ENCODE measurements around the gene TCF19.
"Not testable (repeated sequence)": the region's sequence is repeated elsewhere in the genome, so short reads cannot be mapped to it uniquely, and the experiment has no call there.

The TCF19 gene

GRCh38 chr6:31199105-31199452 is 40.7 kb downstream of the TCF19 start:
- H3K27ac ChIP-seq (ENCODE audit: low read depth, low read length); H3K56ac ChIP-seq (ENCODE audit: low read length); H3K4me3 ChIP-seq (ENCODE audit: low read length); H3K4me1 ChIP-seq (ENCODE audit: control insufficient read depth, low read depth, low read length); H2BK120ac ChIP-seq (ENCODE audit: low read depth, low read length); H2AK5ac ChIP-seq (ENCODE audit: low read length); H4K5ac ChIP-seq (ENCODE audit: low read length); H3K79me1 ChIP-seq (ENCODE audit: low read length); H4K8ac ChIP-seq (ENCODE audit: low read depth, low read length); H3K4ac ChIP-seq (ENCODE audit: low read depth, low read length); H2BK5ac ChIP-seq (ENCODE audit: low read length); H3K4me2 ChIP-seq (ENCODE audit: low read length); H3K9ac ChIP-seq (ENCODE audit: low read length); H3K36me3 ChIP-seq (ENCODE audit: control insufficient read depth, insufficient read depth, low read length); H2BK15ac ChIP-seq (replicated peaks; ENCODE audit: low read depth); H3K18ac ChIP-seq (ENCODE audit: low read length); DNase-seq; H3K27me3 ChIP-seq (ENCODE audit: insufficient read depth, low read length, poor library complexity); H3K23ac ChIP-seq (ENCODE audit: low read length); H3K79me2 ChIP-seq (ENCODE audit: control insufficient read depth, insufficient read depth, low read length): not testable (repeated sequence)
- WGBS (ENCODE audit: extremely low coverage, insufficient coverage, low lambda C conversion rate), result no CpG with 5 or more reads among the region's 4 CpGs

DNA sequence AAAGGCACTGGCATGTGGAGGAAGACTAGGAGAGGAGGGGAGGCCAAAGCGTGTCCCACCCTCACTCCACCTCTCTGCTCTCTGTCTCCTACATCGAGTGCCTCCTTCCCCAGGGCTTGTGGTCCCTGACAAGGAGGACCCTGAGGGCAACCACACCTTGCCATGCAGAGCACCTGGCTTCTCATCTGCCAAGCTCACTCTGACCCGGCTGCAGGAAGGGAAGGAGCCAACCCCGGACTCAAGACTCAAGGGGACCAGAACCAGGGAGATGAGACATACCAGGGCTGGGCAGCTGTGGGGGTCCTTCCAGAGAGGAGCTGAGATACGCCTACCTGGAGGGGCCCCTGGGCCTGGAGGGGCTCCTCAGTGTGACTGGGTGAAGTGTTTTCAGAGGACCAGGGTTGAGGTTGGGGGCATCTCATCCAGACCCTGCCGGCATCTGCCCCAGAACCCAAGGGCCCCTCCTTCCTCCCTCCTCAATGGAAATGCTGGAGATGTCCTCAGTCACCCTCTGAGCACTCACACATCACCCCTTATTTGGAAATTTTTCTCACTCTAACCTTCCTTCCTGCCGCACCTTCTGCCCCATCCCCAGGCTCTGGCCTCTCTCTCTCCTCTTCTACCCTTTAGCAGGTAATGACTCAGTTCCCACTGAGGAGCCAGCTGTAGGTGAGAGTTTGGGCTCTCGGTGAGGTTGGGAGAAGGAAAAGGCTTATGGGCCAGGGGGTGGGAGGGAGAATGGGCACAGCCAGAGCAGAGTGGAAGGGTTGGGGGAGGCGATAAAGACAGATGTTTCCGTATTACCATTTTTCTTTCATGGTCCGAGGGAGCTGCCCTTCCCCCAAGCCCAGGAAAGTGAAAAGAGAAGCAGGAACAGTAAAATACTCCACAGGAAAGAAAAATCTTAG is 44.1 kb downstream of the TCF19 start:
- no peak overlapping the region for H3K9ac ChIP-seq (ENCODE audit: low read length)
- H3K79me2 ChIP-seq (ENCODE audit: control insufficient read depth, insufficient read depth, low read length), result no peaks in the 10 kb centered on the region
- peak overlapping the region; percentile 11 for H3K56ac ChIP-seq (ENCODE audit: low read length)
- no peak overlapping the region for H3K4me2 ChIP-seq (ENCODE audit: low read length)
- H3K27ac ChIP-seq (ENCODE audit: low read depth, low read length), result no peak overlapping the region
- H4K5ac ChIP-seq (ENCODE audit: low read length), result no peak overlapping the region
- no peak overlapping the region for H2BK5ac ChIP-seq (ENCODE audit: low read length)
- H3K27me3 ChIP-seq (ENCODE audit: insufficient read depth, low read length, poor library complexity), result no peaks in the 10 kb centered on the region
- no peaks in the 10 kb centered on the region for H3K79me1 ChIP-seq (ENCODE audit: low read length)
- H3K18ac ChIP-seq (ENCODE audit: low read length), result no peak overlapping the region
- no peak overlapping the region for H2BK120ac ChIP-seq (ENCODE audit: low read depth, low read length)
- H3K36me3 ChIP-seq (ENCODE audit: control insufficient read depth, insufficient read depth, low read length), result no peaks in the 10 kb centered on the region
- no peak overlapping the region for H4K8ac ChIP-seq (ENCODE audit: low read depth, low read length)
- no peak overlapping the region for H3K4ac ChIP-seq (ENCODE audit: low read depth, low read length)
- no CpG with 5 or more reads among the region's 11 CpGs for WGBS (ENCODE audit: extremely low coverage, insufficient coverage, low lambda C conversion rate)
- H2AK5ac ChIP-seq (ENCODE audit: low read length), result no peak overlapping the region
- no peak overlapping the region for H2BK15ac ChIP-seq (replicated peaks; ENCODE audit: low read depth)
- no peak overlapping the region for H3K23ac ChIP-seq (ENCODE audit: low read length)
- peak; percentile 27 for DNase-seq
- H3K4me1 ChIP-seq (ENCODE audit: control insufficient read depth, low read depth, low read length), result no peaks in the 10 kb centered on the region
- H3K4me3 ChIP-seq (ENCODE audit: low read length), result no peak overlapping the region

- no peak overlapping the region for H2AK5ac ChIP-seq (ENCODE audit: low read length)
- no peak overlapping the region for H2BK120ac ChIP-seq (ENCODE audit: low read depth, low read length)
- H2BK15ac ChIP-seq (replicated peaks; ENCODE audit: low read depth), result no peak overlapping the region
- H3K4me2 ChIP-seq (ENCODE audit: low read length), result no peak overlapping the region
- no peak overlapping the region for H4K8ac ChIP-seq (ENCODE audit: low read depth, low read length)
- H3K23ac ChIP-seq (ENCODE audit: low read length), result no peak overlapping the region
- H3K4ac ChIP-seq (ENCODE audit: low read depth, low read length), result no peak overlapping the region
- H3K9ac ChIP-seq (ENCODE audit: low read length), result no peak overlapping the region
- H3K4me1 ChIP-seq (ENCODE audit: control insufficient read depth, low read depth, low read length), result no peaks in the 10 kb centered on the region
- no peaks in the 10 kb centered on the region for H3K36me3 ChIP-seq (ENCODE audit: control insufficient read depth, insufficient read depth, low read length)
- H3K79me1 ChIP-seq (ENCODE audit: low read length), result no peaks in the 10 kb centered on the region
- no peak overlapping the region for H4K5ac ChIP-seq (ENCODE audit: low read length)
- H3K18ac ChIP-seq (ENCODE audit: low read length), result no peak overlapping the region
- no peak overlapping the region for H3K4me3 ChIP-seq (ENCODE audit: low read length)
- H3K27ac ChIP-seq (ENCODE audit: low read depth, low read length), result no peak overlapping the region
- H3K27me3 ChIP-seq (ENCODE audit: insufficient read depth, low read length, poor library complexity), result no peaks in the 10 kb centered on the region
- H2BK5ac ChIP-seq (ENCODE audit: low read length), result no peak overlapping the region
- no peaks in the 10 kb centered on the region for H3K79me2 ChIP-seq (ENCODE audit: control insufficient read depth, insufficient read depth, low read length)
- WGBS (ENCODE audit: extremely low coverage, insufficient coverage, low lambda C conversion rate), result no CpG with 5 or more reads among the region's 5 CpGs
- peak; percentile 28 for DNase-seq
- no peak overlapping the region for H3K56ac ChIP-seq (ENCODE audit: low read length)
These were observed 45.1 kb downstream of the TCF19 start for GRCh38 chr6:31203345-31203979.

DNA sequence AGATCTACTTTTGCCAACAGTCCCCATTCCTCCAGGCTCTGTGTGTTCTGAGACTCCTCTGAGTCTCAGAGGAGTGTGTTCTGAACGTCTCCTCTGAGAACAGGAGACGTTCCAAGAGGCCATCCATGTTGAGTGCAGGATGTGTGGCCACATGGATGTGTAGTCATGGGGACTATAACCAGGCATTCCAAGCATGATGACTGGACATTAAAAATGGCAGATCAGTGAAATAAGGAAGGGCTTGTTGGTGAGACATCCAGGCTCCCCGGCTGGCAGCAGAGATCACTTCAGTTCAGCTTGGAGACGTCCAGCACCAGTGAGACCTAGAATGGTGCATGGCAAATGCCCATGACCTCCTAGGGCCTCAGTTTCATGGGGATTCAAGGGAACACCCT is 46.4 kb downstream of the TCF19 start:
- Histone ChIP-seq H3K18ac (ENCODE audit: low read length) (no peak overlapping the region), H3K79me1 (ENCODE audit: low read length) (no peaks in the 10 kb centered on the region), H3K36me3 (ENCODE audit: control insufficient read depth, insufficient read depth, low read length) (no peaks in the 10 kb centered on the region), H2BK15ac (replicated peaks; ENCODE audit: low read depth) (no peak overlapping the region), H3K4me1 (ENCODE audit: control insufficient read depth, low read depth, low read length) (no peaks in the 10 kb centered on the region), H4K5ac (ENCODE audit: low read length) (no peak overlapping the region), H3K4me3 (ENCODE audit: low read length) (no peak overlapping the region), H2BK120ac (ENCODE audit: low read depth, low read length) (no peak overlapping the region), H3K56ac (ENCODE audit: low read length) (no peak overlapping the region), H2BK5ac (ENCODE audit: low read length) (no peak overlapping the region), H3K4me2 (ENCODE audit: low read length) (no peak overlapping the region), H3K9ac (ENCODE audit: low read length) (no peak overlapping the region), H3K23ac (ENCODE audit: low read length) (no peak overlapping the region), H3K27ac (ENCODE audit: low read depth, low read length) (no peak overlapping the region), H3K4ac (ENCODE audit: low read depth, low read length) (no peak overlapping the region), H4K8ac (ENCODE audit: low read depth, low read length) (no peak overlapping the region), H2AK5ac (ENCODE audit: low read length) (no peak overlapping the region), H3K79me2 (ENCODE audit: control insufficient read depth, insufficient read depth, low read length) (no peaks in the 10 kb centered on the region), H3K27me3 (ENCODE audit: insufficient read depth, low read length, poor library complexity) (no peaks in the 10 kb centered on the region)
- WGBS (ENCODE audit: extremely low coverage, insufficient coverage, low lambda C conversion rate), result no CpG with 5 or more reads among the region's 4 CpGs
- no peak for DNase-seq

GRCh38 chr6:31205638-31206037 is 47.2 kb downstream of the TCF19 start:
- Histone ChIP-seq H2AK5ac (ENCODE audit: low read length) (no peak overlapping the region), H2BK5ac (ENCODE audit: low read length) (no peak overlapping the region), H3K27me3 (ENCODE audit: insufficient read depth, low read length, poor library complexity) (no peaks in the 10 kb centered on the region), H3K36me3 (ENCODE audit: control insufficient read depth, insufficient read depth, low read length) (no peaks in the 10 kb centered on the region), H4K8ac (ENCODE audit: low read depth, low read length) (no peak overlapping the region), H3K4me1 (ENCODE audit: control insufficient read depth, low read depth, low read length) (no peaks in the 10 kb centered on the region), H3K4ac (ENCODE audit: low read depth, low read length) (no peak overlapping the region), H4K5ac (ENCODE audit: low read length) (no peak overlapping the region), H3K23ac (ENCODE audit: low read length) (no peak overlapping the region), H3K4me2 (ENCODE audit: low read length) (no peak overlapping the region), H3K27ac (ENCODE audit: low read depth, low read length) (no peak overlapping the region), H2BK120ac (ENCODE audit: low read depth, low read length) (no peak overlapping the region), H3K18ac (ENCODE audit: low read length) (no peak overlapping the region), H3K56ac (ENCODE audit: low read length) (no peak overlapping the region), H3K79me2 (ENCODE audit: control insufficient read depth, insufficient read depth, low read length) (no peaks in the 10 kb centered on the region), H3K4me3 (ENCODE audit: low read length) (no peak overlapping the region), H3K79me1 (ENCODE audit: low read length) (no peaks in the 10 kb centered on the region), H2BK15ac (replicated peaks; ENCODE audit: low read depth) (no peak overlapping the region), H3K9ac (ENCODE audit: low read length) (no peak overlapping the region)
- DNase-seq, result no peak
- no CpG with 5 or more reads among the region's 2 CpGs for WGBS (ENCODE audit: extremely low coverage, insufficient coverage, low lambda C conversion rate)

All from mesendoderm (in vitro differentiated cells).